ENCODE data around the gene GRIA4. TPM values are rescaled to one million over a fixed set of nuclear protein-coding genes. Genes with fewer than 3 reads are reported as not detected.
"Not testable (repeated sequence)": the region's sequence is repeated elsewhere in the genome, so short reads cannot be mapped to it uniquely, and the experiment has no call there.

The GRIA4 gene
- polyA plus RNA-seq, 1 donor = 7.3 TPM

DNA sequence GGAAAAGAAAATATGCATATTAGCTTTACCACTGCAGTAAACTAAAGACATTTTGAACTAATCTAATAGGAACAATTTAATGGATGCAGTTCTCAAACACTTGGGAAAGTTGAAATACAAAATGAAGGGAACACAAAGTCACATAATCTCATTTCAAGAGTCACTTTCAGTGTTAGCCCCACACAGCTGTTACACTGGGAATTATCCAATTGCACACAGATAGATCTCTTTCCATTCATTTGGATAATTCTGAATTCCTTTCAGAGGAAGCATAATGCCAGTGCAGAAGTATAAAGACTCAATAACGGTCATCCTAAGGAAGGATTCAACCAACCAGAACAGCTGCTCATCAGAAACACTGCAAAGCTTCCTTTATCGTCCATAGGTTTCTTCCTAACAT is 173.3 kb downstream of the GRIA4 start:
- Histone ChIP-seq H3K4me1 (ENCODE audit: control insufficient read depth, insufficient read depth, low read length) (no peaks in the 10 kb centered on the region), H3K36me3 (ENCODE audit: control insufficient read depth, insufficient read depth, low read length) (no peaks in the 10 kb centered on the region), H3K27ac (ENCODE audit: low read length) (no peak overlapping the region), H3K9me3 (ENCODE audit: control insufficient read depth, low read depth, low read length) (no peaks in the 10 kb centered on the region), H3K27me3 (ENCODE audit: control insufficient read depth, insufficient read depth, low read length) (no peaks in the 10 kb centered on the region), H3K4me3 (ENCODE audit: low read length) (no peak overlapping the region)
- DNase-seq = no peak
- WGBS (ENCODE audit: insufficient coverage, low lambda C conversion rate) = no CpG with 5 or more reads among the region's 2 CpGs

GRCh38 chr11:105785850-105786249 is 176.0 kb downstream of the GRIA4 start:
- not testable (repeated sequence) for H3K4me3 ChIP-seq (ENCODE audit: low read length); DNase-seq; H3K27ac ChIP-seq (ENCODE audit: low read length); H3K4me1 ChIP-seq (ENCODE audit: control insufficient read depth, insufficient read depth, low read length); H3K27me3 ChIP-seq (ENCODE audit: control insufficient read depth, insufficient read depth, low read length); H3K9me3 ChIP-seq (ENCODE audit: control insufficient read depth, low read depth, low read length); H3K36me3 ChIP-seq (ENCODE audit: control insufficient read depth, insufficient read depth, low read length)
- WGBS (ENCODE audit: insufficient coverage, low lambda C conversion rate) = 100% methylated on average over 1 of the region's 6 CpGs

- DNase-seq = no peak
- Histone ChIP-seq H3K4me1 (ENCODE audit: control insufficient read depth, insufficient read depth, low read length) (no peaks in the 10 kb centered on the region), H3K27me3 (ENCODE audit: control insufficient read depth, insufficient read depth, low read length) (no peaks in the 10 kb centered on the region), H3K36me3 (ENCODE audit: control insufficient read depth, insufficient read depth, low read length) (no peaks in the 10 kb centered on the region), H3K9me3 (ENCODE audit: control insufficient read depth, low read depth, low read length) (no peaks in the 10 kb centered on the region), H3K4me3 (ENCODE audit: low read length) (no peak overlapping the region), H3K27ac (ENCODE audit: low read length) (no peak overlapping the region)
- no CpG with 5 or more reads among the region's 2 CpGs for WGBS (ENCODE audit: insufficient coverage, low lambda C conversion rate)
Measured at GRCh38 chr11:105786741-105787140, 176.9 kb downstream of the GRIA4 start.

- H3K4me1 ChIP-seq (ENCODE audit: control insufficient read depth, insufficient read depth, low read length) = no peaks in the 10 kb centered on the region
- H3K4me3 ChIP-seq (ENCODE audit: low read length) = no peak overlapping the region
- DNase-seq = no peak
- no peak overlapping the region for H3K27ac ChIP-seq (ENCODE audit: low read length)
- no peaks in the 10 kb centered on the region for H3K27me3 ChIP-seq (ENCODE audit: control insufficient read depth, insufficient read depth, low read length)
- no peaks in the 10 kb centered on the region for H3K9me3 ChIP-seq (ENCODE audit: control insufficient read depth, low read depth, low read length)
- WGBS (ENCODE audit: insufficient coverage, low lambda C conversion rate) = 80% methylated on average over 1 of the region's 1 CpG
- no peaks in the 10 kb centered on the region for H3K36me3 ChIP-seq (ENCODE audit: control insufficient read depth, insufficient read depth, low read length)
Measured at GRCh38 chr11:105789579-105790420, 179.9 kb downstream of the GRIA4 start.

DNA sequence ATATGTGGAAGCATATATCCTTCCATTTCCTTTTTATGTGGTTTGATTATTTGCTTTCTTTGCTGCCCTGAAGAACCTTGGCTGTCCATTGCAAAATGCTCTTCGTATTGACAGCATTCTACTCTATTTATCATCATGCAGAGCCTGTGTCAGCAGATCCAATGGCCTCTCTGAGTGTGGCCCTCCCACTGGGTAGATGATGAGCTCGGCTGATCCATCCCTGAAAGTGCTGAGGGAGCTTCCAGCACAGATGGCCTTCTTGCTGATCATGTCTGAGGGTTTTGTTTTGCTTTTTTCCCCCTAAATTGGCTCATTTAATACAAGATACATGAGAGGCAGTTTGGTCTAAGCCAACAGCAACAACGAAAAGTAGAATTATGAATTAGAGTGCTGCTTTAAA is 181.0 kb downstream of the GRIA4 start:
- H3K4me1 ChIP-seq (ENCODE audit: control insufficient read depth, insufficient read depth, low read length) = no peaks in the 10 kb centered on the region
- no peak for DNase-seq
- no peaks in the 10 kb centered on the region for H3K9me3 ChIP-seq (ENCODE audit: control insufficient read depth, low read depth, low read length)
- no peak overlapping the region for H3K4me3 ChIP-seq (ENCODE audit: low read length)
- H3K36me3 ChIP-seq (ENCODE audit: control insufficient read depth, insufficient read depth, low read length) = no peaks in the 10 kb centered on the region
- 100% methylated on average over 1 of the region's 3 CpGs for WGBS (ENCODE audit: insufficient coverage, low lambda C conversion rate)
- H3K27me3 ChIP-seq (ENCODE audit: control insufficient read depth, insufficient read depth, low read length) = no peaks in the 10 kb centered on the region
- no peak overlapping the region for H3K27ac ChIP-seq (ENCODE audit: low read length)

GRCh38 chr11:105793092-105793491 is 183.2 kb downstream of the GRIA4 start:
- Histone ChIP-seq H3K4me1 (ENCODE audit: control insufficient read depth, insufficient read depth, low read length) (no peaks in the 10 kb centered on the region), H3K27me3 (ENCODE audit: control insufficient read depth, insufficient read depth, low read length) (no peaks in the 10 kb centered on the region), H3K36me3 (ENCODE audit: control insufficient read depth, insufficient read depth, low read length) (no peaks in the 10 kb centered on the region), H3K4me3 (ENCODE audit: low read length) (no peak overlapping the region), H3K27ac (ENCODE audit: low read length) (no peak overlapping the region), H3K9me3 (ENCODE audit: control insufficient read depth, low read depth, low read length) (no peaks in the 10 kb centered on the region)
- WGBS (ENCODE audit: insufficient coverage, low lambda C conversion rate) = no CpG with 5 or more reads among the region's 2 CpGs
- no peak for DNase-seq

- no peaks in the 10 kb centered on the region for H3K4me1 ChIP-seq (ENCODE audit: control insufficient read depth, insufficient read depth, low read length)
- H3K27me3 ChIP-seq (ENCODE audit: control insufficient read depth, insufficient read depth, low read length) = no peaks in the 10 kb centered on the region
- H3K4me3 ChIP-seq (ENCODE audit: low read length) = no peak overlapping the region
- no peaks in the 10 kb centered on the region for H3K36me3 ChIP-seq (ENCODE audit: control insufficient read depth, insufficient read depth, low read length)
- no peak overlapping the region for H3K27ac ChIP-seq (ENCODE audit: low read length)
- WGBS (ENCODE audit: insufficient coverage, low lambda C conversion rate) = 100% methylated on average over 2 of the region's 2 CpGs
- H3K9me3 ChIP-seq (ENCODE audit: control insufficient read depth, low read depth, low read length) = no peaks in the 10 kb centered on the region
- no peak for DNase-seq
Measured at GRCh38 chr11:105799263-105799662, 189.4 kb downstream of the GRIA4 start.

DNA sequence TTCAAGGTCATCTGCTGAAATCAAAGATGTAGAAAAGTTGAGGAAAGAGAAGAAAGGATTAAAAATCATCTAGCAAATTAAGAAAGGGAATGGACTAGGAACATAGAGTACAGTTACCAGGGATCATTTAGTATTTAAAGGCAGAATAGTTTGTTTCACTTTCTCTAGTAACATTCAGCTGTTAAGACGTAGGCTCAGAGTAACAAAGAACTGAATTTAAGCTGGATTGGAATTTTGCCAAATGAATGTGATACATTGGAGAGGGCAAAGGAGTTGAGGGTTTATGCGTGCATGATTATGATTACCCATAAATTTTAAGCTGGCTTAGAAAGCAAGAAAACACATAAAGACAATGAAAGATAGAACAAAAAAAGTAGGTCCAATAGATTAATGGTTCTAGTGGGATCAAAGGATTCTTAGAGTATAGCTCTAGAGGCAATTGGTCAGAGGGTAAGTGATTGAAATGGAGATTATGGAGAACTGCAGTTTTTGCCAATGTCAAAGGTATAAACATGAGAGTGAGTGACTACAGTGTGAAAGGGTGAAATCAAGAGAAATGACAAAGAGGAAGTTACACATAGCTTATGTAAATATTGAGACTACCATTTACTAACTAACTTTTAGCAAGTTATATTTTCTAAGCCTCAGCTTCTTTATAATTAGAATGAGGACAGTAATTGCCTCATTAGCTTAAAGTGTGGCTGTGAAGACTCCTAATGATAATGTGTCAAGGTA is 190.0 kb downstream of the GRIA4 start:
- Histone ChIP-seq H3K27me3 (ENCODE audit: control insufficient read depth, insufficient read depth, low read length) (no peaks in the 10 kb centered on the region), H3K4me3 (ENCODE audit: low read length) (no peak overlapping the region), H3K9me3 (ENCODE audit: control insufficient read depth, low read depth, low read length) (no peaks in the 10 kb centered on the region), H3K36me3 (ENCODE audit: control insufficient read depth, insufficient read depth, low read length) (no peaks in the 10 kb centered on the region), H3K4me1 (ENCODE audit: control insufficient read depth, insufficient read depth, low read length) (no peaks in the 10 kb centered on the region), H3K27ac (ENCODE audit: low read length) (no peak overlapping the region)
- DNase-seq = no peak
- WGBS (ENCODE audit: insufficient coverage, low lambda C conversion rate) = 79% methylated on average over 2 of the region's 2 CpGs

DNA sequence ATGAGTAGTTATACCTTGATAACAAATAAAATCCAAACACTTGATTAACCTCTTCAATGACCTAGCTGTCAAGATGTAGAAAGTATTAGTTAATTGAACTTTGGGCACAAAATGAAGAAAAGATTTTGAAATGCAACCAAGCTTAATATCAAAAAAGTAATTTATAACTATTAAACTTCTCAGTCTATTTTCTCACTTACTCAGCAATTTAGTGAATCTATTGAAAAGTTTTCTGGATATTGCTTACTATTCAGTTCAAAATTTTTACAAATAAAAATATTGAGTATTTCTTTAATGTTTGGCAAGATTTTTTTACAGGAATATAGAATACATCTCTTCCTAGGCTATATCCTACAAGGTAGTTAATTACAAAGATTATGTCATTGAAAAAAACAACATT is 192.5 kb downstream of the GRIA4 start:
- H3K27me3 ChIP-seq (ENCODE audit: control insufficient read depth, insufficient read depth, low read length) = no peaks in the 10 kb centered on the region
- no peak overlapping the region for H3K4me3 ChIP-seq (ENCODE audit: low read length)
- no peak for DNase-seq
- no peak overlapping the region for H3K27ac ChIP-seq (ENCODE audit: low read length)
- H3K4me1 ChIP-seq (ENCODE audit: control insufficient read depth, insufficient read depth, low read length) = no peaks in the 10 kb centered on the region
- H3K9me3 ChIP-seq (ENCODE audit: control insufficient read depth, low read depth, low read length) = no peaks in the 10 kb centered on the region
- H3K36me3 ChIP-seq (ENCODE audit: control insufficient read depth, insufficient read depth, low read length) = no peaks in the 10 kb centered on the region

GRCh38 chr11:105811242-105811641 is 201.4 kb downstream of the GRIA4 start:
- H3K4me1 ChIP-seq (ENCODE audit: control insufficient read depth, insufficient read depth, low read length) = no peaks in the 10 kb centered on the region
- WGBS (ENCODE audit: insufficient coverage, low lambda C conversion rate) = 80% methylated on average over 2 of the region's 5 CpGs
- DNase-seq = no peak
- H3K4me3 ChIP-seq (ENCODE audit: low read length) = no peak overlapping the region
- no peaks in the 10 kb centered on the region for H3K27me3 ChIP-seq (ENCODE audit: control insufficient read depth, insufficient read depth, low read length)
- H3K9me3 ChIP-seq (ENCODE audit: control insufficient read depth, low read depth, low read length) = no peaks in the 10 kb centered on the region
- H3K27ac ChIP-seq (ENCODE audit: low read length) = no peak overlapping the region
- no peaks in the 10 kb centered on the region for H3K36me3 ChIP-seq (ENCODE audit: control insufficient read depth, insufficient read depth, low read length)

All from large intestine (tissue), 3 donors.